Mesendoderm (in vitro differentiated cells): Measurements from ENCODE around the gene COL6A1.
"Not testable (repeated sequence)": the region's sequence is repeated elsewhere in the genome, so short reads cannot be mapped to it uniquely, and the experiment has no call there.

Source experiments
- DNase-seq: peaks from one replicate; pipeline ENCODE4 v3.0.0; 2013
- H2AK5ac ChIP-seq: 2 replicates; pipeline ENCODE4 v1.6.1; 2013; ENCODE audit warnings: low read length, inconsistent platforms
- H2BK120ac ChIP-seq: 2 replicates; pipeline ENCODE4 v1.6.1; 2013; ENCODE audit warnings: low read depth, mild to moderate bottlenecking, low read length, moderate library complexity, mixed read lengths
- H2BK15ac ChIP-seq: replicated peaks from 2 replicates; pipeline ENCODE4 v1.6.1; 2013; ENCODE audit warnings: low read depth, mild to moderate bottlenecking, moderate library complexity
- H2BK5ac ChIP-seq: 2 replicates; pipeline ENCODE4 v1.6.1; 2013; ENCODE audit warnings: low read length, inconsistent platforms
- H3K18ac ChIP-seq: 2 replicates; pipeline ENCODE4 v1.6.1; 2013; ENCODE audit warnings: mild to moderate bottlenecking, low read length, mixed read lengths
- H3K23ac ChIP-seq: one replicate; pipeline ENCODE4 v1.6.1; 2013; ENCODE audit warnings: low read length
- H3K27ac ChIP-seq: 2 replicates; pipeline ENCODE4 v1.5.1; 2013; ENCODE audit warnings: low read depth, mild to moderate bottlenecking, inconsistent platforms, low read length, moderate library complexity
- H3K27me3 ChIP-seq: 2 replicates; pipeline ENCODE4 v1.6.1; 2013; ENCODE audit warnings: low read length, control low read depth, mild to moderate bottlenecking, inconsistent platforms; ENCODE audit not compliant: insufficient read depth, poor library complexity
- H3K36me3 ChIP-seq: 2 replicates; pipeline ENCODE4 v1.6.1; 2013; ENCODE audit warnings: low read length, inconsistent platforms; ENCODE audit not compliant: control insufficient read depth, insufficient read depth
- H3K4ac ChIP-seq: one replicate; pipeline ENCODE4 v1.6.1; 2013; ENCODE audit warnings: low read depth, mild to moderate bottlenecking, low read length, moderate library complexity
- H3K4me1 ChIP-seq: 2 replicates; pipeline ENCODE4 v1.6.1; 2013; ENCODE audit warnings: low read depth, low read length, inconsistent platforms; ENCODE audit not compliant: control insufficient read depth
- H3K4me2 ChIP-seq: 2 replicates; pipeline ENCODE4 v1.6.1; 2013; ENCODE audit warnings: low read length
- H3K4me3 ChIP-seq: 2 replicates; pipeline ENCODE4 v1.5.1; 2013; ENCODE audit warnings: mild to moderate bottlenecking, low read length
- H3K56ac ChIP-seq: one replicate; pipeline ENCODE4 v1.6.1; 2013; ENCODE audit warnings: low read length
- H3K79me1 ChIP-seq: 2 replicates; pipeline ENCODE4 v1.6.1; 2013; ENCODE audit warnings: low read length, inconsistent platforms
- H3K79me2 ChIP-seq: 2 replicates; pipeline ENCODE4 v1.6.1; 2013; ENCODE audit warnings: mild to moderate bottlenecking, low read length; ENCODE audit not compliant: control insufficient read depth, insufficient read depth
- H3K9ac ChIP-seq: 2 replicates; pipeline ENCODE4 v1.6.1; 2013; ENCODE audit warnings: low read length, inconsistent platforms
- H4K5ac ChIP-seq: one replicate; pipeline ENCODE4 v1.6.1; 2013; ENCODE audit warnings: low read length
- H4K8ac ChIP-seq: one replicate; pipeline ENCODE4 v1.6.1; 2013; ENCODE audit warnings: low read depth, mild to moderate bottlenecking, control low read depth, low read length, moderate library complexity
- WGBS: extraction: QIAGEN DNeasy Blood & Tissue Kit; methylation state at CpG from one replicate; pipeline ENCODE4 v1.1.7; 2013; ENCODE audit warnings: low lambda C conversion rate, missing lambda C conversion rate; ENCODE audit not compliant: insufficient coverage; ENCODE audit errors: extremely low coverage; 5-methylcytosine and 5-hydroxymethylcytosine counted together

Gene COL6A1

GRCh38 chr21:45948576-45949141 is 32.9 kb upstream of the COL6A1 start:
- Histone ChIP-seq H3K4me3 (no peak overlapping the region), H3K27ac (no peak overlapping the region), H3K4me1 (no peaks in the 10 kb centered on the region), H4K8ac (no peak overlapping the region), H3K79me2 (no peaks in the 10 kb centered on the region), H2AK5ac (no peak overlapping the region), H3K56ac (peak overlapping the region; percentile 25), H3K79me1 (no peaks in the 10 kb centered on the region), H3K4ac (no peak overlapping the region), H3K23ac (no peak overlapping the region), H3K9ac (no peak overlapping the region), H3K27me3 (no peaks in the 10 kb centered on the region), H2BK15ac (no peak overlapping the region), H3K18ac (no peak overlapping the region), H3K36me3 (no peaks in the 10 kb centered on the region), H2BK120ac (no peak overlapping the region), H3K4me2 (no peak overlapping the region), H2BK5ac (no peak overlapping the region), H4K5ac (no peak overlapping the region)
- DNase-seq = peak; percentile 52
- WGBS = no CpG with 5 or more reads among the region's 29 CpGs

- no peak overlapping the region for H3K4ac ChIP-seq
- H3K36me3 ChIP-seq = no peaks in the 10 kb centered on the region
- no peak overlapping the region for H4K8ac ChIP-seq
- H3K23ac ChIP-seq = no peak overlapping the region
- no peak overlapping the region for H3K9ac ChIP-seq
- H3K56ac ChIP-seq = no peak overlapping the region
- no peaks in the 10 kb centered on the region for H3K79me1 ChIP-seq
- H3K4me3 ChIP-seq = no peak overlapping the region
- H2AK5ac ChIP-seq = no peak overlapping the region
- H3K27me3 ChIP-seq = no peaks in the 10 kb centered on the region
- WGBS = no CpG with 5 or more reads among the region's 35 CpGs
- DNase-seq = no peak
- no peaks in the 10 kb centered on the region for H3K4me1 ChIP-seq
- H2BK15ac ChIP-seq = no peak overlapping the region
- no peaks in the 10 kb centered on the region for H3K79me2 ChIP-seq
- H3K27ac ChIP-seq = no peak overlapping the region
- no peak overlapping the region for H3K18ac ChIP-seq
- H2BK5ac ChIP-seq = no peak overlapping the region
- H2BK120ac ChIP-seq = no peak overlapping the region
- no peak overlapping the region for H3K4me2 ChIP-seq
- H4K5ac ChIP-seq = no peak overlapping the region
These were observed 31.4 kb upstream of the COL6A1 start for GRCh38 chr21:45949928-45950739.

GRCh38 chr21:45950740-45951515 is 30.6 kb upstream of the COL6A1 start:
- Histone ChIP-seq H3K4me2 (no peak overlapping the region), H3K27ac (no peak overlapping the region), H2BK15ac (no peak overlapping the region), H2BK120ac (no peak overlapping the region), H3K27me3 (no peaks in the 10 kb centered on the region), H3K4me1 (no peaks in the 10 kb centered on the region), H3K4ac (no peak overlapping the region), H3K56ac (no peak overlapping the region), H2BK5ac (no peak overlapping the region), H4K5ac (no peak overlapping the region), H2AK5ac (no peak overlapping the region), H3K23ac (no peak overlapping the region), H3K4me3 (no peak overlapping the region), H3K9ac (no peak overlapping the region), H3K79me2 (no peaks in the 10 kb centered on the region), H3K36me3 (no peaks in the 10 kb centered on the region), H3K18ac (no peak overlapping the region), H4K8ac (no peak overlapping the region), H3K79me1 (no peaks in the 10 kb centered on the region)
- WGBS = no CpG with 5 or more reads among the region's 21 CpGs
- peak; percentile 21 for DNase-seq

- H4K8ac ChIP-seq = no peak overlapping the region
- H3K79me1 ChIP-seq = no peaks in the 10 kb centered on the region
- no peak overlapping the region for H3K18ac ChIP-seq
- H3K4me3 ChIP-seq = no peak overlapping the region
- no peak overlapping the region for H3K4me2 ChIP-seq
- no peak for DNase-seq
- H2BK120ac ChIP-seq = no peak overlapping the region
- H2BK15ac ChIP-seq = no peak overlapping the region
- no peak overlapping the region for H3K23ac ChIP-seq
- H3K4me1 ChIP-seq = no peaks in the 10 kb centered on the region
- no CpG with 5 or more reads among the region's 15 CpGs for WGBS
- H4K5ac ChIP-seq = no peak overlapping the region
- no peak overlapping the region for H3K27ac ChIP-seq
- H2AK5ac ChIP-seq = no peak overlapping the region
- no peaks in the 10 kb centered on the region for H3K79me2 ChIP-seq
- H2BK5ac ChIP-seq = no peak overlapping the region
- no peaks in the 10 kb centered on the region for H3K27me3 ChIP-seq
- no peaks in the 10 kb centered on the region for H3K36me3 ChIP-seq
- no peak overlapping the region for H3K9ac ChIP-seq
- H3K4ac ChIP-seq = no peak overlapping the region
- H3K56ac ChIP-seq = no peak overlapping the region
These were observed 29.9 kb upstream of the COL6A1 start for GRCh38 chr21:45951676-45952075.

- not testable (repeated sequence) for H3K9ac ChIP-seq, H3K79me2 ChIP-seq, H2BK120ac ChIP-seq, H2AK5ac ChIP-seq, H3K27me3 ChIP-seq, H3K27ac ChIP-seq, H2BK15ac ChIP-seq, H3K79me1 ChIP-seq, H3K4ac ChIP-seq, H3K4me2 ChIP-seq, H3K23ac ChIP-seq, H3K18ac ChIP-seq, H3K4me1 ChIP-seq, DNase-seq, H4K5ac ChIP-seq, H3K56ac ChIP-seq, H2BK5ac ChIP-seq, H3K36me3 ChIP-seq, H4K8ac ChIP-seq, H3K4me3 ChIP-seq
- WGBS = no CpG with 5 or more reads among the region's 10 CpGs
These were observed 29.0 kb upstream of the COL6A1 start for GRCh38 chr21:45952527-45952926.
